ENCODE data around the gene NIM1K.

NIM1K gene

GRCh38 chr5:43231977-43232376 lies 40.0 kb downstream of the NIM1K start:
- H3K27me3 ChIP-seq (ENCODE audit: control insufficient read depth in 1 of 2, insufficient read depth in 2 of 2, low read length in 2 of 2): no peaks in the 10 kb centered on the region
- no peaks in the 10 kb centered on the region for H3K36me3 ChIP-seq (ENCODE audit: insufficient read depth, low read length)
- no peak overlapping the region for H3K4me3 ChIP-seq (ENCODE audit: low read depth in 1 of 2, low read length in 2 of 2)
- H3K4me1 ChIP-seq (ENCODE audit: insufficient read depth, low read length): no peaks in the 10 kb centered on the region
- H3K9me3 ChIP-seq (ENCODE audit: low read length): no peaks in the 10 kb centered on the region
- H3K9ac ChIP-seq (ENCODE audit: low read length): no peak overlapping the region
- H3K27ac ChIP-seq (ENCODE audit: low read depth, low read length): no peak overlapping the region

GRCh38 chr5:43232943-43233833 lies 41.2 kb downstream of the NIM1K start:
- H3K36me3 ChIP-seq (ENCODE audit: insufficient read depth, low read length): no peaks in the 10 kb centered on the region
- H3K4me3 ChIP-seq (ENCODE audit: low read depth in 1 of 2, low read length in 2 of 2): no peak overlapping the region
- H3K9me3 ChIP-seq (ENCODE audit: low read length): no peaks in the 10 kb centered on the region
- H3K4me1 ChIP-seq (ENCODE audit: insufficient read depth, low read length): no peaks in the 10 kb centered on the region
- H3K27ac ChIP-seq (ENCODE audit: low read depth, low read length): no peak overlapping the region
- no peaks in the 10 kb centered on the region for H3K27me3 ChIP-seq (ENCODE audit: control insufficient read depth in 1 of 2, insufficient read depth in 2 of 2, low read length in 2 of 2)
- H3K9ac ChIP-seq (ENCODE audit: low read length): no peak overlapping the region

- H3K27ac ChIP-seq (ENCODE audit: low read depth, low read length): no peak overlapping the region
- no peak overlapping the region for H3K4me3 ChIP-seq (ENCODE audit: low read depth in 1 of 2, low read length in 2 of 2)
- H3K9me3 ChIP-seq (ENCODE audit: low read length): no peaks in the 10 kb centered on the region
- H3K36me3 ChIP-seq (ENCODE audit: insufficient read depth, low read length): no peaks in the 10 kb centered on the region
- H3K9ac ChIP-seq (ENCODE audit: low read length): no peak overlapping the region
- no peaks in the 10 kb centered on the region for H3K4me1 ChIP-seq (ENCODE audit: insufficient read depth, low read length)
- no peaks in the 10 kb centered on the region for H3K27me3 ChIP-seq (ENCODE audit: control insufficient read depth in 1 of 2, insufficient read depth in 2 of 2, low read length in 2 of 2)
Observed at GRCh38 chr5:43233946-43234345, 41.9 kb downstream of the NIM1K start.

GRCh38 chr5:43236653-43237355 lies 44.8 kb downstream of the NIM1K start:
- no peak overlapping the region for H3K9ac ChIP-seq (ENCODE audit: low read length)
- no peaks in the 10 kb centered on the region for H3K9me3 ChIP-seq (ENCODE audit: low read length)
- no peaks in the 10 kb centered on the region for H3K4me1 ChIP-seq (ENCODE audit: insufficient read depth, low read length)
- no peaks in the 10 kb centered on the region for H3K27me3 ChIP-seq (ENCODE audit: control insufficient read depth in 1 of 2, insufficient read depth in 2 of 2, low read length in 2 of 2)
- H3K36me3 ChIP-seq (ENCODE audit: insufficient read depth, low read length): no peaks in the 10 kb centered on the region
- no peak overlapping the region for H3K4me3 ChIP-seq (ENCODE audit: low read depth in 1 of 2, low read length in 2 of 2)
- no peak overlapping the region for H3K27ac ChIP-seq (ENCODE audit: low read depth, low read length)

- no peaks in the 10 kb centered on the region for H3K36me3 ChIP-seq (ENCODE audit: insufficient read depth, low read length)
- no peaks in the 10 kb centered on the region for H3K9me3 ChIP-seq (ENCODE audit: low read length)
- H3K9ac ChIP-seq (ENCODE audit: low read length): no peak overlapping the region
- H3K4me3 ChIP-seq (ENCODE audit: low read depth in 1 of 2, low read length in 2 of 2): no peak overlapping the region
- no peak overlapping the region for H3K27ac ChIP-seq (ENCODE audit: low read depth, low read length)
- no peaks in the 10 kb centered on the region for H3K4me1 ChIP-seq (ENCODE audit: insufficient read depth, low read length)
- no peaks in the 10 kb centered on the region for H3K27me3 ChIP-seq (ENCODE audit: control insufficient read depth in 1 of 2, insufficient read depth in 2 of 2, low read length in 2 of 2)
Observed at GRCh38 chr5:43242196-43242595, 50.2 kb downstream of the NIM1K start.

- no peaks in the 10 kb centered on the region for H3K27me3 ChIP-seq (ENCODE audit: control insufficient read depth in 1 of 2, insufficient read depth in 2 of 2, low read length in 2 of 2)
Observed at GRCh38 chr5:43243270-43243669, 51.2 kb downstream of the NIM1K start.

GRCh38 chr5:43244823-43245565 lies 53.0 kb downstream of the NIM1K start:
- Histone ChIP-seq H3K27ac (ENCODE audit: low read depth, low read length) (no peak overlapping the region), H3K36me3 (ENCODE audit: insufficient read depth, low read length) (no peaks in the 10 kb centered on the region), H3K9me3 (ENCODE audit: low read length) (no peaks in the 10 kb centered on the region), H3K4me1 (ENCODE audit: insufficient read depth, low read length) (no peaks in the 10 kb centered on the region), H3K4me3 (ENCODE audit: low read depth in 1 of 2, low read length in 2 of 2) (no peak overlapping the region), H3K27me3 (ENCODE audit: control insufficient read depth in 1 of 2, insufficient read depth in 2 of 2, low read length in 2 of 2) (no peaks in the 10 kb centered on the region), H3K9ac (ENCODE audit: low read length) (no peak overlapping the region)

More at GRCh38 chr5:43243270-43243669, 51.2 kb downstream of the NIM1K start:
- Histone ChIP-seq H3K36me3 (ENCODE audit: insufficient read depth, low read length) (no peaks in the 10 kb centered on the region), H3K9ac (ENCODE audit: low read length) (no peak overlapping the region), H3K4me1 (ENCODE audit: insufficient read depth, low read length) (no peaks in the 10 kb centered on the region), H3K9me3 (ENCODE audit: low read length) (no peaks in the 10 kb centered on the region), H3K27ac (ENCODE audit: low read depth, low read length) (no peak overlapping the region), H3K4me3 (ENCODE audit: low read depth in 1 of 2, low read length in 2 of 2) (no peak overlapping the region)

- Histone ChIP-seq H3K27me3 (ENCODE audit: control insufficient read depth in 1 of 2, insufficient read depth in 2 of 2, low read length in 2 of 2) (no peaks in the 10 kb centered on the region), H3K4me3 (ENCODE audit: low read depth in 1 of 2, low read length in 2 of 2) (no peak overlapping the region)
Observed at GRCh38 chr5:43245724-43246385, 53.8 kb downstream of the NIM1K start.

GRCh38 chr5:43251754-43252153 lies 59.7 kb downstream of the NIM1K start:
- H3K27ac ChIP-seq (ENCODE audit: low read depth, low read length): no peak overlapping the region
- H3K9ac ChIP-seq (ENCODE audit: low read length): no peak overlapping the region
- H3K4me3 ChIP-seq (ENCODE audit: low read depth in 1 of 2, low read length in 2 of 2): no peak overlapping the region
- no peaks in the 10 kb centered on the region for H3K4me1 ChIP-seq (ENCODE audit: insufficient read depth, low read length)
- no peaks in the 10 kb centered on the region for H3K9me3 ChIP-seq (ENCODE audit: low read length)
- H3K36me3 ChIP-seq (ENCODE audit: insufficient read depth, low read length): no peaks in the 10 kb centered on the region
- no peaks in the 10 kb centered on the region for H3K27me3 ChIP-seq (ENCODE audit: control insufficient read depth in 1 of 2, insufficient read depth in 2 of 2, low read length in 2 of 2)

More at GRCh38 chr5:43245724-43246385, 53.8 kb downstream of the NIM1K start:
- Histone ChIP-seq H3K9me3 (ENCODE audit: low read length) (no peaks in the 10 kb centered on the region), H3K36me3 (ENCODE audit: insufficient read depth, low read length) (no peaks in the 10 kb centered on the region), H3K27ac (ENCODE audit: low read depth, low read length) (no peak overlapping the region), H3K4me1 (ENCODE audit: insufficient read depth, low read length) (no peaks in the 10 kb centered on the region), H3K9ac (ENCODE audit: low read length) (no peak overlapping the region)

- H3K36me3 ChIP-seq (ENCODE audit: insufficient read depth, low read length): no peaks in the 10 kb centered on the region
- H3K9me3 ChIP-seq (ENCODE audit: low read length): no peaks in the 10 kb centered on the region
- H3K9ac ChIP-seq (ENCODE audit: low read length): no peak overlapping the region
- H3K27me3 ChIP-seq (ENCODE audit: control insufficient read depth in 1 of 2, insufficient read depth in 2 of 2, low read length in 2 of 2): no peaks in the 10 kb centered on the region
- no peak overlapping the region for H3K4me3 ChIP-seq (ENCODE audit: low read depth in 1 of 2, low read length in 2 of 2)
- H3K4me1 ChIP-seq (ENCODE audit: insufficient read depth, low read length): no peaks in the 10 kb centered on the region
- no peak overlapping the region for H3K27ac ChIP-seq (ENCODE audit: low read depth, low read length)
Observed at GRCh38 chr5:43255704-43256103, 63.7 kb downstream of the NIM1K start.

All from muscle layer of colon (tissue), 2 donors.